AG09309 (cell line): ENCODE data around the gene SMCO2.

Experiments used
- DNase-seq: peaks from one replicate; pipeline ENCODE4 v3.0.0-alpha.2; 2010; ENCODE audit warnings: low read depth
- H3K4me3 ChIP-seq: 2 replicates; pipeline ENCODE4 v1.5.1; 2011; ENCODE audit warnings: mild to moderate bottlenecking, low read depth, low read length, moderate library complexity; ENCODE audit not compliant: control insufficient read depth
- TF ChIP-seq, protein P1 (sequence below): IDR thresholded peaks from 2 replicates; pipeline ENCODE4 v1.5.1; 2011; ENCODE audit warnings: mild to moderate bottlenecking, low read depth, low read length, inconsistent platforms; ENCODE audit not compliant: insufficient read depth, control insufficient read depth; ENCODE audit errors: missing control alignments

The SMCO2 gene

DNA sequence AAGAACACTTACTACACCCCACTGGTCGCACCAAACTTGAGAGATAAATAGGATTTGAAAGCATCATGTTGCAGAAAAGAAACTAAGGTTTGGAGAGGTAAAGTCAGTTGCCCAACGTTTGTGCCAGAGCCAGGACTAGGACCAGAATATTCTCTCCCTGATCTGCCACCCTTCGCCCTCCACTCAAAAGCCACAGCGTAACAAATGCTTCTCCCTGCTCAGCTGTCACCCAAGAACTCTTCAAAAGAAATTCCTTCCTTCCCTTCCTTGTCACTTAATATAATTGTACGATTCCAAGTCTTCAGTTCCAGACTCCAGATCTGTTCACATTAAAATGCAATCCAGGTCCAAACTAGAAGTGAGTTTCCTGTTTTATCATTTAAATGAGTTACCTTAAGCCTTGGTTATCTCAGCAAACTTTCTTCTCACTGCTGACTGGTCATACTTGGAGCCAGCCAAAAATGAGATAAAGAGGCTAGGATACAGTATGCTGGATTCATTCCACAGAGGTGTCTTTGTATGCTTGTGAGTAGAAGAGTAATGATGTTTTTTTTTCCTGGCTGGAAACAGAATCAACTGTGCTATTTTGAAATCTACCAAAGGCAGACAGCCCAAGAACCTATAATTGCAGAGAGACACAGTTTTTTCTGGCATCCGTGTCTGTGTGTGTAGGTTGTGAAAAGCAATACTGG, 64.6 kb downstream of the SMCO2 start:
- no peak overlapping the region for H3K4me3 ChIP-seq
- no peak for DNase-seq
- TF ChIP-seq, protein P1, sequence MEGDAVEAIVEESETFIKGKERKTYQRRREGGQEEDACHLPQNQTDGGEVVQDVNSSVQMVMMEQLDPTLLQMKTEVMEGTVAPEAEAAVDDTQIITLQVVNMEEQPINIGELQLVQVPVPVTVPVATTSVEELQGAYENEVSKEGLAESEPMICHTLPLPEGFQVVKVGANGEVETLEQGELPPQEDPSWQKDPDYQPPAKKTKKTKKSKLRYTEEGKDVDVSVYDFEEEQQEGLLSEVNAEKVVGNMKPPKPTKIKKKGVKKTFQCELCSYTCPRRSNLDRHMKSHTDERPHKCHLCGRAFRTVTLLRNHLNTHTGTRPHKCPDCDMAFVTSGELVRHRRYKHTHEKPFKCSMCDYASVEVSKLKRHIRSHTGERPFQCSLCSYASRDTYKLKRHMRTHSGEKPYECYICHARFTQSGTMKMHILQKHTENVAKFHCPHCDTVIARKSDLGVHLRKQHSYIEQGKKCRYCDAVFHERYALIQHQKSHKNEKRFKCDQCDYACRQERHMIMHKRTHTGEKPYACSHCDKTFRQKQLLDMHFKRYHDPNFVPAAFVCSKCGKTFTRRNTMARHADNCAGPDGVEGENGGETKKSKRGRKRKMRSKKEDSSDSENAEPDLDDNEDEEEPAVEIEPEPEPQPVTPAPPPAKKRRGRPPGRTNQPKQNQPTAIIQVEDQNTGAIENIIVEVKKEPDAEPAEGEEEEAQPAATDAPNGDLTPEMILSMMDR = no peak

DNA sequence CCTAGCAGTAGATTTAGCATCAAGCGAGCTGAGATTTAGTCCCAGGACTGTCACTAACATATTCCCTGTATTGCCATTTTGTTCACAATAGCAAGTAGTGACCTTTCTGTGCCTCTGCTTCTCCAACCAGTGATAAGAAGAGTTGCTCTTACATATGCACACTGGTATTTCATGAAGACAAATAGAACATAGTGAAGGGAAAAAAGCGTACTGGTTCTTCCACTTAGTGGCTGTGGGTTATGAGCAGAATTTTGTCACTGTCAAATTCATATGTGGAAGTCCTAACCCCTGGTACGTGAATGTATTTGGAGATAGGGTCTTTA, 65.1 kb downstream of the SMCO2 start:
- TF ChIP-seq, protein P1 = no peak
- no peak overlapping the region for H3K4me3 ChIP-seq
- DNase-seq = no peak

DNA sequence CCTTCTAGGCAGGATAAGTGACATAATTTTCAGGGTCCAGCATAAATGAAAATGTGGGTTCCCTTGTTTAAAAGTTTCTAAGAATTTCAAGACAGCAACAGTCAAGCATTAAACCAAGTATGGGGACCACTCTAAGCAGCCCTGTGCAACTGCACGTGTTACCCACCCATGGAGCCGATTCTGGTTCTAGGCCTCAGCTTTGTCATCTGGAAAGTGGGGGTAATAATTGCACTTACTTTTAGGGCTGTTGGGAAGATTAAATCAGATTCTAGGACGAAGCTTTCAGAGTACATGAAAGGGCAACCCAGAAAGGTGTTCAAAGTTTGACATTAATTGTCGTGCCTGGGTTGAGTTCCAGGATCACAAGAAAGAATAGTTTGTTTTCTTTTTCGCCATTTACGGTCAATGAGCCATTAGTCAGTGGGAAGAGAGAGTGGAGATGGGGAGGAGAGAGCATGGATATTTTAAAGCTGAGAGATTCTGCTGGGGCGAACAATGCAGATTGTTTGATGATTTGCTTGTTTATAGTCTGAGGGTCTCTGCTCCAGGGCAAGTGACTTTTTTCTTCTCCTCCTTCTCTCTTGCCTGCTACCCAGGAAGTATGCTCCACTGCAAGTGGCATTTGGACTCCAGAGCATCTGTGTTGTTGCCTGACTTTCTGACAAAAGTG, 66.8 kb downstream of the SMCO2 start:
- TF ChIP-seq, protein P1 = no peak
- no peak for DNase-seq
- H3K4me3 ChIP-seq = no peak overlapping the region

DNA sequence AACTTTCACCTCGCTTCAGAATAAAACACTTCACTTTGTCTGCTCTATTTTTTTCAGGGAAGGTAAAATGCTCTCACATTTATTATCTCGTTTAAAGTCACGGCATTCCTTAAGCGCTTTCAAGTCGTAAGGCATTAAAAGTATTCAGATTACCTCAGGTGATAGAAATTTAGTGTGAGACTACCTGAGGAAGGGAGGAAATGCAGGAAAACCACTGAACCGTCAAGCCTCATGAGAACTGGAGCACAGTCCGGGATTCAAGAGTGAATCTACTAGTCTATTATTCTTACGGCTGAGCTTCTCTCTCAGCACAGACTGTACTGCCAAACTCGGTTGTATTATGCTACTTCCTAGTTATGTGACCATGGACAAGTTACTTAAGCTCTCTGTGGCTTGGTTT, 69.1 kb downstream of the SMCO2 start:
- TF ChIP-seq, protein P1 = no peak
- no peak overlapping the region for H3K4me3 ChIP-seq
- no peak for DNase-seq

DNA sequence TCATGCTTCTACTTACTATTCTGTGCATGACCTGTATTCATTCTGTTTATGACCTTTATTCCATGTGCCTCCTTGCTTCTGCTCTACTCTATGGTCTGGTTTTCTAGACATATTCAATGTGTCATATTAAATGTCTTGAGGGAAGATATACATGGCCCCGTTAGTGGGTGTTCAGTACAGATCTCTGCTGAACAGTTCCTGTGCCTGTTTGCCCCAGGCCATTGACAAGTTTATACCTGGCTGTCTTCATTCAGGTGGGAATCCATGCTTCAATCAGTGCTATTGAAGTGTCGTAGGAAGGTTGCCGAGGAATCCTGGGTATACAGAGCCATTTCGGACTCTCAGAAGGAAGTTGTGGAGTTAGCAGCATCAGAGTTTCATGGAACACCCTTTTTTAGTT, 70.1 kb downstream of the SMCO2 start:
- TF ChIP-seq, protein P1 = no peak
- no peak for DNase-seq
- H3K4me3 ChIP-seq = no peak overlapping the region

DNA sequence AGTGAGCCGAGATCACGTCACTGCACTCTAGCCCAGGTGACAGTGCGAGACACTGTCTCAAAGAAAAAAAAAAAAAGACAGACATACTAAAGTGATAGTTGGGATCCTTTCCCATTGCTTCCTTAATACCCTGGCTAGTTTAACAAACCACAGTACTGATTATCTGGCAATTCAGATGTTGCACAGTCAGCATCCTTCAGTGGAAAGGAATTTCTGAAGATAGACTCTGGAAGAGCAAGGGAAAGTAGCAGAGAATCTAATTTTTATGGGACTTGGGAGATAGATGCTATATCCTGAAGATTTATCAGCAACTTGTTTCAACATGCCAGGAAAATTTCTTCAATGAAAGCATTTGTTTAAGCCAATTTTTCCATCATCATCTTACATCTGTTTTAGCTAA, 71.0 kb downstream of the SMCO2 start:
- DNase-seq = no peak
- H3K4me3 ChIP-seq = no peak overlapping the region
- TF ChIP-seq, protein P1 = no peak
